AG10803 (cell line): ENCODE results near the gene STAT2.
A peak's percentile ranks its signal among the peaks of the same experiment; 100 is the strongest.
"Not testable (repeated sequence)": the region's sequence is repeated elsewhere in the genome, so short reads cannot be mapped to it uniquely, and the experiment has no call there.

ENCODE experiments used
- DNase-seq: peaks from one replicate; pipeline ENCODE4 v3.0.0; 2010; ENCODE audit warnings: low read depth
- H3K4me3 ChIP-seq: 2 replicates; pipeline ENCODE4 v1.5.1; 2011; ENCODE audit warnings: mild to moderate bottlenecking, low read length, control low read depth
- CTCF ChIP-seq: conservative IDR thresholded peaks from 2 replicates; pipeline ENCODE4 v1.5.1; 2011; ENCODE audit warnings: mild to moderate bottlenecking, low read length, control low read depth, inconsistent platforms

Gene STAT2

GRCh38 chr12:56333197-56333678 is 26.7 kb downstream of the STAT2 start:
- peak overlapping the region; percentile 78 for H3K4me3 ChIP-seq
- TF ChIP-seq CTCF: no peak
- DNase-seq: no peak

DNA sequence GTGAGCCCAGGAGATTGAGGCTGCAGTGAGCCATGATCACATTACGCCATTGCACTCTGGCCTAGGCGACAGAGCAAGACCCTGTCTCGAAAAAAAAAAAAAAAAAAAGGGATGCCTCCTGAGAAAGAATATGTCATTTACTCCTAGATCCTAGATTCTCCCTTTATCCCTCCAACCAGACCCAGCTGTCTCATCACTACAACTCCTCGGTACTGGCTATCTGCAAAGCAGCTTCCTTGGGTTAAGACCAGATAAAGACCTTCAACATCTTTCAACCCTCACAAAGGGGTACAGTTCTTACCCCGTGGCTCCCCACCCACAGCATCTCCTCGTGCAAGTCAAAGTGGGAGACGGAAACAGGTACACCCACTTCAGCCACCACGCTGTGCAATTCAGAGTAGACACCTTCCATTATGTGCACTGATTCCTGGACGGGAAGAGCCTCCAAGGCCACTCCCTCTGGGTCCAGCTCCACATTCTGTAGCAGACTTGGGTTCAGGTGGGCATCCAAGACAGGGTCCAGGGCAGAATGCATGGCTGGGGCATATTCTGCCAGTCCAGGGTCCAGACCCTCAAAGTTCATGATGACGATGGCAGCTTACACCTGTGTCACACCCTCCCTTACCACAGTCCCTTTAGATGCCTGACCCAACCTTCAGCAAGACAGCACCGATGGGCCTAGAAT is 27.3 kb downstream of the STAT2 start:
- H3K4me3 ChIP-seq: peak overlapping the region; percentile 78
- DNase-seq: no peak
- no peak for TF ChIP-seq CTCF

DNA sequence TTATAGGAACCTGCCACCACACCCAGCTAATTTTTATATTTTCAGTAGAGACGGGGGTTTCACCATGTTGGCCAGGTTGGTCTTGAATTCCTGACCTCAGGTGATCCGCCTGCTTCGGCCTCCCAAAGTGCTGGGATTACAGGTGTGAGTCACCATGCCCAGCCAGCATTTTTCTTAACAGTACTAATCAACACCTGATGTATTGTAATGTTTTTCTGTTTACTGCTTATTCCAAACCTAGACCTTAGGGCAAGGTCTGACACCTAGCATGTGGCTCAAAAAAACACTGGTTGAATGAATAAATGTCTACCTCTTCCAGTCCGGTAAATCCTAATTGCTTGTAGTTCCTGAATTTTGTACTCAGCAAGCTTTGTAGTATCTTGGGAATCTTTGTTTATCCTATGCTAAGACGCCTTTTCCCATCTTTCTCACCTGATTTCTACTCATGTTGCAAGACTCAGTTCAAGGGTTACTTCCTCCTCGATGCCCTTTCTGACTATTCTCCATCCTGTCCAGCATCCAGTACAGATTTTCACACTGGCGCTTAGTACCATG is 28.9 kb downstream of the STAT2 start:
- no peak overlapping the region for H3K4me3 ChIP-seq
- TF ChIP-seq CTCF: no peak
- DNase-seq: no peak

GRCh38 chr12:56326533-56326932 is 33.4 kb downstream of the STAT2 start:
- no peak overlapping the region for H3K4me3 ChIP-seq
- DNase-seq: no peak
- no peak for TF ChIP-seq CTCF

- DNase-seq: no peak
- TF ChIP-seq CTCF: no peak
- no peak overlapping the region for H3K4me3 ChIP-seq
Observed at GRCh38 chr12:56326126-56326525, 33.8 kb downstream of the STAT2 start.

DNA sequence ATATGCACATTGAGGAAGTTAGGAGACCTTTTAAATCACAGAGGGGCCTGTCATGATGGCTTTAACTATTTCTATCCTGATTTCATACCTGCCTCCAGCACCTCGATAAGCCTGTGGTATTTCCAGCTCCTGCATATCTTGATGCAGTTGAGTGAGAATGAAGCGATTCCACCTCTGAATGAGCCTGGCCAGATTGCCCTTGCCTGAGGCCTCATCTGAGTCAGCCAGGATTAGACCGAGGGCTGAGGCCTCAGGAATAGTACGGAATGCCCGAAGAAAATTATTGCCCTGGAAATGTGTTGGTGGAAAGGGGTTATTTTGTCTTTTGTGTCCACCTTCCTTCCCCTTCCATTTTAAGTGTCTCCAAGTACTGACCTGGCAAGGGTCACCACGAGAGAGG is 35.7 kb downstream of the STAT2 start:
- no peak for DNase-seq
- no peak for TF ChIP-seq CTCF
- no peak overlapping the region for H3K4me3 ChIP-seq

DNA sequence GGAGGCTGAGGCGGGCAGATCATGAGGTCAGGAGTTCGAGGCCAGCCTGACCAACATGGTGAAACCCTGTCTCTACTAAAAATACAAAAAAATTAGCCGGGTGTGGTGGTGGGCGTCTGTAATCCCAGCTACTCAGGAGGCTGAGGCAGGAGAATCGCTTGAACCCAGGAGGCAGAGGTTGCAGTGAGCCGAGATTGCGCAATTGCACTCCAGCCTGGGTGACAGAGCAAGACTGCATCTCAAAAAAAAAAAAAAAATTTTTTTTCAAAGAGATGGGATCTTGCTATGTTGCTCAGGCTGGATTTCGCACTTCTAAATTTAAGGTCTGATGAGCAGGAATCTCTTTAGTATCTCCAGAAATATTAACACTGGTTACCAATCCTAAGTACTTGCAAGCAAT is 38.3 kb downstream of the STAT2 start:
- H3K4me3 ChIP-seq, DNase-seq: not testable (repeated sequence)

DNA sequence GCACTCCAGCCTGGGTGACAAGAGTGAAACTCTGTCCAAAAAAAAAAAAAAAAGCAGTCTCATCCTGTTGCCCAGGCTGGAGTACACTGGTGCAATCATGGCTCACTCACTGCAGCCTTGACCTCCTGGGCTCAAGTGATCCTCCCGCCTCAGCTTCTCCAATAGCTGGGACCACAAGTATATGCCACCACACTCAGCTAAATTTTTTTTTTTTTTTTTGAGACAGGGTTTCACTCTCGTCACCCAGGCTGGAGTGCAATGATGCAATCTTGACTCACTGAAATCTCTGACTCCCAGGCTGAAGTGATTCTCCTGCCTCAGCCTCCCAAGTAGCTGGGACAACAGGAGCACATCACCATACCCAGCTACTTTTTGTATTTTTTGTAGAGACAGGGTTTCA is 38.9 kb downstream of the STAT2 start:
- H3K4me3 ChIP-seq: no peak overlapping the region
- TF ChIP-seq CTCF: no peak
- DNase-seq: peak; percentile 11
